Astrocyte (in vitro differentiated cells and primary cell): ENCODE results near the gene MCCC1. TPM values are rescaled to one million over a fixed set of nuclear protein-coding genes. Genes with fewer than 3 reads are reported as not detected.

ENCODE experiments used
- DNase-seq: peaks from one replicate; pipeline ENCODE4 v3.0.0-alpha.2; 2010; ENCODE audit warnings: low read depth
- FAIRE-seq: peaks from 2 replicates; lab custom pipeline; 2011; peaks lifted over from hg19 to GRCh38; lab: Jason Lieb, UNC
- H2AFZ ChIP-seq: 2 replicates; pipeline ENCODE4 v1.6.0; 2012; ENCODE audit warnings: low read depth, low read length, inconsistent platforms
- H3K27ac ChIP-seq: 2 replicates; pipeline ENCODE4 v1.5.1; 2011; ENCODE audit warnings: low read depth, low read length, inconsistent platforms
- H3K27me3 ChIP-seq: 2 replicates; pipeline ENCODE4 v1.6.0; 2011; ENCODE audit warnings: low read length, inconsistent platforms; ENCODE audit not compliant: insufficient read depth
- H3K36me3 ChIP-seq: 2 replicates; pipeline ENCODE4 v1.5.1; 2011; ENCODE audit warnings: low read length, inconsistent platforms; ENCODE audit not compliant: insufficient read depth
- H3K4me1 ChIP-seq: 2 replicates; pipeline ENCODE4 v1.5.1; 2011; ENCODE audit warnings: low read length, inconsistent platforms; ENCODE audit not compliant: insufficient read depth
- H3K4me2 ChIP-seq: 2 replicates; pipeline ENCODE4 v1.6.0; 2012; ENCODE audit warnings: low read length, inconsistent platforms
- H3K4me3 ChIP-seq: 2 replicates; pipeline ENCODE4 v1.5.1; 2011; ENCODE audit warnings: low read depth, mild to moderate bottlenecking, low read length, inconsistent platforms; ENCODE audit not compliant: insufficient read depth
- H3K79me2 ChIP-seq: 2 replicates; pipeline ENCODE4 v1.6.0; 2012; ENCODE audit warnings: mild to moderate bottlenecking, low read length, inconsistent platforms; ENCODE audit not compliant: insufficient read depth
- H3K9ac ChIP-seq: 2 replicates; pipeline ENCODE4 v1.6.0; 2012; ENCODE audit warnings: mild to moderate bottlenecking, low read length, inconsistent platforms
- H3K9me3 ChIP-seq: 2 replicates; pipeline ENCODE4 v1.5.1; 2012; ENCODE audit warnings: low read depth, mild to moderate bottlenecking, low read length, inconsistent platforms; ENCODE audit not compliant: insufficient read depth
- H4K20me1 ChIP-seq: 2 replicates; pipeline ENCODE4 v1.6.0; 2012; ENCODE audit warnings: low read length, inconsistent platforms; ENCODE audit not compliant: insufficient read depth
- H3K27ac Mint-ChIP-seq: one replicate; pipeline ENCODE4 v1.8.0; 2021; ENCODE audit warnings: mild to moderate bottlenecking, mixed read lengths; ENCODE audit not compliant: unreplicated experiment
- H3K27me3 Mint-ChIP-seq: one replicate; pipeline ENCODE4 v1.8.0; 2021; ENCODE audit warnings: low read depth, mixed read lengths; ENCODE audit not compliant: unreplicated experiment
- H3K36me3 Mint-ChIP-seq: one replicate; pipeline ENCODE4 v1.8.0; 2021; ENCODE audit warnings: low read depth, mixed read lengths; ENCODE audit not compliant: unreplicated experiment
- H3K4me1 Mint-ChIP-seq: one replicate; pipeline ENCODE4 v1.8.0; 2021; ENCODE audit warnings: low read depth, mixed read lengths; ENCODE audit not compliant: unreplicated experiment
- H3K4me3 Mint-ChIP-seq: one replicate; pipeline ENCODE4 v1.8.0; 2021; ENCODE audit warnings: mild to moderate bottlenecking, moderate library complexity, mixed read lengths; ENCODE audit not compliant: unreplicated experiment
- H3K9me3 Mint-ChIP-seq: one replicate; pipeline ENCODE4 v1.8.0; 2021; ENCODE audit warnings: mild to moderate bottlenecking, mixed read lengths; ENCODE audit not compliant: unreplicated experiment
- CTCF ChIP-seq: IDR thresholded peaks from 2 replicates; pipeline ENCODE4 v1.5.1; 2011; ENCODE audit warnings: low read depth, mild to moderate bottlenecking, inconsistent platforms, low read length, moderate library complexity; ENCODE audit not compliant: insufficient read depth
- EZH2 ChIP-seq: IDR thresholded peaks from 2 replicates; pipeline ENCODE4 v1.6.1; 2012; ENCODE audit warnings: mild to moderate bottlenecking, low read length, inconsistent platforms; ENCODE audit not compliant: insufficient read depth
- total RNA-seq: library from RNA; stranded (reverse); gene quantifications from 2 replicates; pipeline ENCODE4 v1.2.1, GENCODE V29; 2021

MCCC1 gene
- total RNA-seq, 1 donor from 2014 or later = 13.4 TPM

- Histone ChIP-seq H3K9ac (no peak overlapping the region), H3K9me3 (no peaks in the 10 kb centered on the region), H3K27ac (no peak overlapping the region), H3K79me2 (no peaks in the 10 kb centered on the region), H2AFZ (no peak overlapping the region), H4K20me1 (no peaks in the 10 kb centered on the region), H3K4me2 (no peak overlapping the region), H3K36me3 (no peaks in the 10 kb centered on the region), H3K4me1 (no peaks in the 10 kb centered on the region), H3K27me3 (no peaks in the 10 kb centered on the region), H3K4me3 (no peak overlapping the region)
- H3K27me3 Mint-ChIP-seq = no peaks in the 10 kb centered on the region
- no peak overlapping the region for H3K4me3 Mint-ChIP-seq
- peaks cover 4% of the 10 kb centered on the region for H3K4me1 Mint-ChIP-seq
- no peak for FAIRE-seq
- TF ChIP-seq EZH2 = no peak
- no peak for TF ChIP-seq CTCF
- H3K27ac Mint-ChIP-seq = no peak overlapping the region
- no peaks in the 10 kb centered on the region for H3K9me3 Mint-ChIP-seq
- no peak for DNase-seq
- peaks cover 8% of the 10 kb centered on the region for H3K36me3 Mint-ChIP-seq
Measured at GRCh38 chr3:183013856-183014255, 85.4 kb downstream of the MCCC1 start.

GRCh38 chr3:183013074-183013473 lies 86.2 kb downstream of the MCCC1 start:
- Histone ChIP-seq H3K9ac (no peak overlapping the region), H3K27ac (no peak overlapping the region), H3K4me3 (no peak overlapping the region), H4K20me1 (no peaks in the 10 kb centered on the region), H3K9me3 (no peaks in the 10 kb centered on the region), H3K36me3 (no peaks in the 10 kb centered on the region), H3K79me2 (no peaks in the 10 kb centered on the region), H3K4me1 (no peaks in the 10 kb centered on the region), H2AFZ (no peak overlapping the region), H3K27me3 (no peaks in the 10 kb centered on the region), H3K4me2 (no peak overlapping the region)
- no peak for FAIRE-seq
- H3K4me1 Mint-ChIP-seq = peaks cover 4% of the 10 kb centered on the region
- no peaks in the 10 kb centered on the region for H3K9me3 Mint-ChIP-seq
- H3K36me3 Mint-ChIP-seq = peaks cover 5% of the 10 kb centered on the region
- H3K27ac Mint-ChIP-seq = no peak overlapping the region
- no peak overlapping the region for H3K4me3 Mint-ChIP-seq
- no peak for DNase-seq
- H3K27me3 Mint-ChIP-seq = no peaks in the 10 kb centered on the region
- no peak for TF ChIP-seq CTCF
- no peak for TF ChIP-seq EZH2

DNA sequence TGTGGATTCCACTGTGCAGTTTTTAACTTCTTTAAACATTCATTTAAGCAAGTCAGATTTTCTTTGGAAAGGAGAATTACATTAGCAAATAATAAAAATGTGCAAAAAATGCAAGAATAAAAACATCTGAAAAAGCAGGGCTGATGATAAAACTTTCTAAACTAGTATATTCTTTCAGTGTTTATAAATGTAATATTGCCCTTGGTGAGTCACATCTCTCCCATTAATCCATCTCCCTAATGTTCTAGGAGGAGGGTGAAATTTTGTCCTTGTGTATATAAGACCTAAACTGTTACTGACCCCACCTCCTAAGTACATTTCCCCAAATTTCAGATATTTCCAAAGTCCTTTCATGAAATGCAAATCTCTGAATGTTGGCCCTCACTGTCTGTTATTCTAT lies 90.5 kb downstream of the MCCC1 start:
- TF ChIP-seq CTCF (no peak), EZH2 (no peak)
- Mint-ChIP-seq H3K36me3 (peaks cover 6% of the 10 kb centered on the region), H3K27ac (no peak overlapping the region), H3K4me3 (no peak overlapping the region), H3K9me3 (peaks cover 3% of the 10 kb centered on the region), H3K27me3 (no peaks in the 10 kb centered on the region), H3K4me1 (peaks cover 4% of the 10 kb centered on the region)
- H4K20me1 ChIP-seq = no peaks in the 10 kb centered on the region
- H3K9ac ChIP-seq = no peak overlapping the region
- no peak overlapping the region for H2AFZ ChIP-seq
- no peak overlapping the region for H3K4me2 ChIP-seq
- H3K4me3 ChIP-seq = no peak overlapping the region
- H3K27me3 ChIP-seq = no peaks in the 10 kb centered on the region
- no peaks in the 10 kb centered on the region for H3K36me3 ChIP-seq
- H3K79me2 ChIP-seq = no peaks in the 10 kb centered on the region
- no peaks in the 10 kb centered on the region for H3K9me3 ChIP-seq
- DNase-seq (peak; percentile 20), FAIRE-seq (no peak)
- no peaks in the 10 kb centered on the region for H3K4me1 ChIP-seq
- H3K27ac ChIP-seq = no peak overlapping the region
